Kidney capillary endothelial cell (primary cell): ENCODE data around the gene SPARC.
"Not testable (repeated sequence)": the region's sequence is repeated elsewhere in the genome, so short reads cannot be mapped to it uniquely, and the experiment has no call there.

Source experiments
- DNase-seq: peaks from one replicate; pipeline ENCODE4 v3.0.0-alpha.2; 2018; ENCODE audit warnings: low spot score

The SPARC gene

GRCh38 chr5:151700296-151700695 is 13.6 kb upstream of the SPARC start:
- no peak for DNase-seq

- DNase-seq, result peak; percentile 94
Observed at GRCh38 chr5:151699071-151699901, 12.6 kb upstream of the SPARC start.

DNA sequence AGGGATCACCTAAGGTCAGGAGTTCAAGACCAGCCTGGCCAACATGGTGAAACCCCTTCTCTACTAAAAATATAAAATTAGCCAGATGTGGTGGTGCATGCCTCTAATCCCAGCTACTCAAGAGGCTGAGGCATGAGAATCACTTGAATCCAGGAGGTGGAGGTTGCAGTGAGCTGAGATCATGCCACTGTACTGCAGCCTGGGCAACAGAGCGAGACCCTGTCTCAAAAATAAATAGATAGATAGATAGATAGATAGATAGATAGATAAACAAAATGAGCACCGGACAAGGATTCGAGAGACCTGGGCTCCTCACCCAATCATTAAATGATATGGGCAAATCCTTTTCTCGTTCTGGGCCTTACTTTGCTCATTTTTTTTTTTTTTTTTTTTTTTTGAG is 11.4 kb upstream of the SPARC start:
- not testable (repeated sequence) for DNase-seq

DNA sequence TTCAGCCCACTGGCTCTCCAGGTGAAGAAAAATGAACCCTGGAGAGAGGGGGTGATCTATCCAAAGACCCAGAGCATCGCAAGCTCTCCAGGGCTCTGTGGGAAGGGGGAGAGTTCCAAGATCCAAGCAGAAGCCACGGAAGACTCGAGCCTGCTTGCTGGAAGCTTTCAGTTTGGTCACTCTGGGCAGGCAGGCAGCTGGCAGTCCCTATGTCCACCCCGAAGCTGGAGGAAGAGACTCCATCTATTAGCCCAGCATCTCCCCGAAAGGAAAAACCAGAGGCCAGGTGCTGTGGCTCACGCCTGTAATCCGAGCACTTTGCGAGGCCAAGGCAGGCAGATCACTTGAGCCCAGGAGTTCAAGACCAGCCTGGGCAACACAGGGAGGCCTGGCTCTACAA is 10.7 kb upstream of the SPARC start:
- DNase-seq, result no peak

DNA sequence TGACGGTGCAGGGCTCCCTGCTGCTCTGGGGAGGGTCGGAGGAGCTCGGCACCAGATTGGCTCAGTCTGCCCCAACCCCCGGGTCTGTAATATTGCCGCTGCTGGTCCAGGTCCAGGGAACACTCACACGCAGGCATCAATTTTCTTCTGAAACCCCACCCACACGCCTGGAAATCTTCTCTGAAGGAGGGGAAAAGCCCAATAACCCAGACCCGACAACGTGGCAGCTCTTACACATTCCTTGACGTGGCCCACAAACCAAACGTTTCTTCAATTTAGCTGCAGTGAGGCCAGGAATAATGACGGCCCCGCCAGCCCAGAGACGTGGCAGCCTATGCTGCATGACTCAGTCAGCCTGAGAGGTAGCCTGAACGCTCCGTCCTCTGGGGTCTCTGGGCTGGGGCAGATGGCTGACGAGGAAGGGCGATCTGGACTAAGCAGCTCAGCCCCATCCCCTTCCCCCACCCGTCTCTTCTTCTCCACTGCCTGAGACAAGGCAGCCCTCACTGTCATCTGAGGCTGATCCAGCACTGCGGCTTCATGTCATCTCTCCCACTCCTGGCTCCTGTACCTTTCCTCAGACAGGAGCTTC is 9.9 kb upstream of the SPARC start:
- DNase-seq, result no peak

DNA sequence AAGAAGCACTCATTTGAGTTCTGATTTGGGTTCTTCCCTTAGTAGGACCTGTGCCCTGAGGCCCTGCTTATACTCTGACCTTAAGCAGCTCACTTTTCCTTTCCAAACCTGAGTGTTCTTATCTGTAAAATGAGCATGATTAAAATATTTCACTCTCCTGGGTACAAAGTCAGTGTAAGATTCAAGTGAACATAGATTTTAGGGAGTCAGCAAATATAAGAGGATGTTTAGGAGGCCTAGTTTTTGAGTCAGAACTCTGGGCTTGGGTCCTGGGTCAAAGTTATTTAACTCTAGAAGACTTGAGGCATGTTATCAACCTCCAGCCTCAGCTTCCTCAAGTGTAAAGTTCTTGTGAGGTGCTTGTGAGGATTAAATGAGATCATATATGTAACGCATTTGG is 8.7 kb upstream of the SPARC start:
- DNase-seq, result no peak

GRCh38 chr5:151694035-151694485 is 7.3 kb upstream of the SPARC start:
- DNase-seq, result no peak

- DNase-seq, result no peak
Observed at GRCh38 chr5:151692312-151692711, 5.6 kb upstream of the SPARC start.

- DNase-seq, result no peak
Observed at GRCh38 chr5:151691706-151692105, 5.0 kb upstream of the SPARC start.

- DNase-seq, result not testable (repeated sequence)
Observed at GRCh38 chr5:151689591-151689990, 2.9 kb upstream of the SPARC start.

- DNase-seq, result no peak
Observed at GRCh38 chr5:151688436-151688835, 1.7 kb upstream of the SPARC start.

DNA sequence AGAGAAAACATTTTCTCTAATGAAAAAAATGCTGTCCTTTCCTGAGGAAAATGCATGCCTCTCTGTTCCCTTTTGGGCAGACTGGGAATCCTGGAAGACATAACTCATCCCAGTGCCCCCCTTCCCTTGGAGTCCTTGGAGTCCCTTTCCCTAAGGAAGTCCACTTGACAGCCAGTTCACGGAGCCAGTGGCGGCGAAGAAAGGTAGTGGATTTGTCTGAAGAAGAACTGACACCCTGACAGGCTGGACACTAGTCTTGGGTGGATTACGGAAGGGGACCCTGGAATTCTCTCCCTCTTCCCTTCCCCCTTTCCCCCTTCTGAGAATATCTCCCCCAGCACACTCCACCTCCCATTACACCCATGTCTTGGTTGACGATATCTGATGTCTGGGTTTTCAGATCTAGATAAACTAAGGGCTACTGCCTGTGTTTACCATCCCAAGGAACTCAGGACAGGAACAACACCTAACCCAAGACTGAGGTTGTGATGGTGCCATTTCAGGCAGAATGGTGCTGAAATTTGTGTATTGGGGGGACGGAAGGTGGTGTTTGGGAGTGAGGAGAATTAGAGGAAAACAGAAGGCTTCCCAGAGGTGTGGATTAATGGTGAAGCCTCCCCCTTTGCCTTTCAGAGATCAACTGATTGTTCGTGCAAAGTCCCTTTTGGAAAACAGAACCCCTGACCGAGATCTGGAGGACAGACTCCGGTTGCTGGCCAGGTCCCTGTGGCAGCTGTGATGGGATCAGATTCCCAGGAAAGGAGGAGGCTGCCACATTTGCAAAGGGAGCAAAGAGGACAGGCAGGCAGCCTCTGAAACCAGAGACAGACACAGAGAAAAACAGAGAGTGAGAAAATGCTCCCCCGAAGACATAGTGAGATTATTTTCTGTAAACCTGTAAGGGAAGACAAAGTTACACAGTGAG is 704 bp downstream of the SPARC start:
- DNase-seq, result no peak

DNA sequence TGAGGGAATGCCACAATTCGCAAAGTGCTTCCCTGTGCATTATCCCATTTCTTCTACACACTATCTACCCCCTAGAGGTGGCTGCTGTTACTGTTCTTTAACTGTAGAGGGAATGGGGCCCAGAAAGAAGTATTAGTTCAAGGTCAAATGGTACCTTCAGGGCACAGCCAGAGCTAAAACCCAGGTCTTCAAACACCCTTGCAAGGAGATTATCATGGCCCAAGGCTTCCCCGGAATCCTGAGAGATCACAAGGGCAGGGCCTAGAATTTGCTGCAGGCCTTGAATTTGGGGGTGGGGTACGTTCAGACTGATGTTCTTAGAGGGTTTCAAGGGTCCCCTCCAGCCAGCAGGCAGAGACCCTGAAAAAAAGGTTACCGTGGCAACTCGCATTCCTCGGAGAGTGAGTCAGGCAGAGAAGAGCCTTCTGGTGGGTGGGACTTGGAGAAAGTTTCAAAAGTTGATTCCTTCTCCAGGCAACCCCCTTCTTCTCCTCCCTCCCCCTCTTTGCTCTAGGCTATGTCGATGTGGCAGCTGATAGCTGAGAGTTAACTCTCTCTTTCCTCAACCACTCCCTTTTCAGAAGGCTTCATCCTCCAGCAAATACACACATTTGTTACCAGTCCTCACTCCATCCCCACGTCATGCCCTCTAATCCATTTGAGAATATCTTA is 1.9 kb downstream of the SPARC start:
- peak; percentile 91 for DNase-seq

GRCh38 chr5:151683986-151684588 is 2.6 kb downstream of the SPARC start:
- DNase-seq, result no peak

- DNase-seq, result no peak
Observed at GRCh38 chr5:151683444-151683843, 3.3 kb downstream of the SPARC start.

GRCh38 chr5:151682751-151683331 is 3.9 kb downstream of the SPARC start:
- DNase-seq, result no peak

- no peak for DNase-seq
Observed at GRCh38 chr5:151682240-151682639, 4.5 kb downstream of the SPARC start.

- no peak for DNase-seq
Observed at GRCh38 chr5:151680944-151681427, 5.7 kb downstream of the SPARC start.

DNA sequence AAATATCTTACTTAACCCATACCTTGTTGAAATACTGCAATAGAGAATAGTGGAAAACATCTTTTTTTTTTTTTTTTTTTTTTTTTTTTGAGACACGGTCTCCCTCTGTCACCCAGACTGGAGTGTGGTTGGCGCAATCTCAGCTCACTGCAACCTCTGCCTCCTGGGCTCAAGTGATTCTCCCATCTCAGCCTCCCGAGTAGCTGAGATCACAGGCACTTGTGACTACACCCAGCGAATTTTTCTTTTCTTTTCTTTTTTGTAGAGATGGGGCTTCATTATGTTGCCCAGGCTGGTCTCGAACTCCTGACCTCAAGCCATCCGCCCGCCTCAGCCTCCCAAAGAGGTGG is 6.6 kb downstream of the SPARC start:
- not testable (repeated sequence) for DNase-seq

DNA sequence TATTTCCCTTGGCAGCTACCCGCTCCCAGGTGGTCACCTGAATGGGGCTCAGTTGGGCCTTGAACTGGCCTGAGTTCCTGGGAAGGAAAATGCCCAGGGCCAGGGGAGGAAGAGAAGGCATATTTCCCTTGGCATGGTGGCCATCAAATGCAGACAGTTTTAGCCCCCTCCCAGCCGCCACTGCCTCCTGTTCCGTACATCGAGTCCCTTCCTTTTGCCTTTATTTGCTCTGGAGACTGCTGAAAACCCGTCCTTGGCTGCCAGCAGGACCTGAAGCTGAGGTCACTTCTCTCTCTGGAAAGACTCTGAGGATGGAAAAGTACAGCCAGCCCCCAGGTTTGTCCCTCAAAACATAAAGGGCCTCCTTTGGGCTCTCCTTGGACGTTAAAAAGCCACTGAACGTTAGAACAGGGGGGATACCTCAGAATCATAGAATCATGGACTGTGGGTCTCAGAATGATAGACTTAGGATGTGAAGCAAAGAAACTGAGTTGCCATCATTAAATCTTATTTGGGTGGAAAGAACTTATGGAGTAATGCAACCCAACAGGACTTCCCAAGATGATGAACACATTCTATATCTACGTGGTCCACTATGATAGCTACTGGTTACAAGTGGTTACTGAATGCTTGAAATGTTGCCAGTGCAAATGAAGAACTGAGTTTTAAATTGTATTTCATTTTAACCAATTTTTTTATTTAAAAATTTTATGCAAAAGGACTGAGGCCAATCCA is 7.1 kb downstream of the SPARC start:
- DNase-seq, result no peak
